ENCODE data around the gene EDAR.

GRCh38 chr2:108958632-108959341 is 30.2 kb downstream of the EDAR start:
- TF ChIP-seq EGR1 (IDR thresholded peaks at IDR 0.05; ENCODE audit: borderline replicate concordance, low read depth, low read length): no peak
- TF ChIP-seq CBX5 (IDR thresholded peaks at IDR 0.05; ENCODE audit: low read depth, low read length): no peak
- TF ChIP-seq CTCF (IDR thresholded peaks at IDR 0.05; ENCODE audit: control extremely low read depth in 1 of 3, insufficient read depth in 1 of 3, low read depth in 1 of 3, low read length in 3 of 3): no peak
- TF ChIP-seq RAD21 (IDR thresholded peaks at IDR 0.05 in 1 of 2, conservative IDR thresholded peaks at IDR 0.05 in 1 of 2; ENCODE audit: low read depth in 2 of 2, low read length in 2 of 2): no peak
- TF ChIP-seq SRF (IDR thresholded peaks at IDR 0.05; ENCODE audit: low read depth, low read length): no peak
- TF ChIP-seq POLR2A (IDR thresholded peaks at IDR 0.05; ENCODE audit: control extremely low read depth in 1 of 2, low read depth in 2 of 2, low read length in 2 of 2): no peak
- no peak for TF ChIP-seq ZNF274 (IDR thresholded peaks at IDR 0.05; ENCODE audit: borderline replicate concordance, extremely low read depth, low read length)
- no peak for TF ChIP-seq EZH2 (IDR thresholded peaks at IDR 0.05; ENCODE audit: low read depth, low read length, severe bottlenecking)
- no peak for TF ChIP-seq CTBP2 (IDR thresholded peaks at IDR 0.05; ENCODE audit: borderline replicate concordance, insufficient read depth, insufficient read length, low read length)
- TF ChIP-seq CEBPB (IDR thresholded peaks at IDR 0.05; ENCODE audit: low read depth, low read length): no peak
- TF ChIP-seq RNF2 (IDR thresholded peaks at IDR 0.05; ENCODE audit: borderline replicate concordance, low read depth, low read length, missing control alignments, poor library complexity, severe bottlenecking): no peak

Data from H1 (cell line).